ENCODE results near the gene CPHXL. TPM values are rescaled to one million over a fixed set of nuclear protein-coding genes. Genes with fewer than 3 reads are reported as not detected.

The CPHXL gene
- polyA plus RNA-seq, 2 of the 4 experiments (the other 2 are of a cell fraction) = not detected

DNA sequence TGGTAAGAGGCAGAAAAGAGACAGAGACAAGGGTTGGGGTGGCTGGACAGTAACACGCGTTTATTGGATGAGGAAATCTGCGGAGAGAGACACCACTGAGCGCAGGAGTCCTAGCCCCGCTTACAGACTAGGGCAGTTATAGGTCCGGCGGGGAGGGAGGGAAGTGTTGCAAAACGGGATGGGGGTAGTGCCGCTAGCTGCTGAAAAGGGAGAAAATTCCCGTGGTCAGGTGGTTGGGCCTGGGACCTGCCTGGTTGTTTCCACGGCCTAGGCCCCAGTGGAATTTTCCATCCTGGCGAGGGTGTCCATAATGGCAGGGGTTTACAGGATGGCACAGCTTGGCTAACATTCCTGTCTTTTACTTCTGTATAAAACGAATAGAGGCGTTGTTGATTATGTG lies 44.0 kb downstream of the CPHXL start:
- Histone ChIP-seq H3K4me1 (no peaks in the 10 kb centered on the region), H3K4me2 (no peak overlapping the region), H3K4me3 (no peak overlapping the region), H3K9me3 (0 out of 3 replicates have a peak, but pooled peaks cover 5% of the 10 kb centered on the region), H3K27ac (no peak overlapping the region)
- ChIA-PET CTCF (no interaction called here), POLR2A (no interaction called here)
- TF ChIP-seq, protein P1, sequence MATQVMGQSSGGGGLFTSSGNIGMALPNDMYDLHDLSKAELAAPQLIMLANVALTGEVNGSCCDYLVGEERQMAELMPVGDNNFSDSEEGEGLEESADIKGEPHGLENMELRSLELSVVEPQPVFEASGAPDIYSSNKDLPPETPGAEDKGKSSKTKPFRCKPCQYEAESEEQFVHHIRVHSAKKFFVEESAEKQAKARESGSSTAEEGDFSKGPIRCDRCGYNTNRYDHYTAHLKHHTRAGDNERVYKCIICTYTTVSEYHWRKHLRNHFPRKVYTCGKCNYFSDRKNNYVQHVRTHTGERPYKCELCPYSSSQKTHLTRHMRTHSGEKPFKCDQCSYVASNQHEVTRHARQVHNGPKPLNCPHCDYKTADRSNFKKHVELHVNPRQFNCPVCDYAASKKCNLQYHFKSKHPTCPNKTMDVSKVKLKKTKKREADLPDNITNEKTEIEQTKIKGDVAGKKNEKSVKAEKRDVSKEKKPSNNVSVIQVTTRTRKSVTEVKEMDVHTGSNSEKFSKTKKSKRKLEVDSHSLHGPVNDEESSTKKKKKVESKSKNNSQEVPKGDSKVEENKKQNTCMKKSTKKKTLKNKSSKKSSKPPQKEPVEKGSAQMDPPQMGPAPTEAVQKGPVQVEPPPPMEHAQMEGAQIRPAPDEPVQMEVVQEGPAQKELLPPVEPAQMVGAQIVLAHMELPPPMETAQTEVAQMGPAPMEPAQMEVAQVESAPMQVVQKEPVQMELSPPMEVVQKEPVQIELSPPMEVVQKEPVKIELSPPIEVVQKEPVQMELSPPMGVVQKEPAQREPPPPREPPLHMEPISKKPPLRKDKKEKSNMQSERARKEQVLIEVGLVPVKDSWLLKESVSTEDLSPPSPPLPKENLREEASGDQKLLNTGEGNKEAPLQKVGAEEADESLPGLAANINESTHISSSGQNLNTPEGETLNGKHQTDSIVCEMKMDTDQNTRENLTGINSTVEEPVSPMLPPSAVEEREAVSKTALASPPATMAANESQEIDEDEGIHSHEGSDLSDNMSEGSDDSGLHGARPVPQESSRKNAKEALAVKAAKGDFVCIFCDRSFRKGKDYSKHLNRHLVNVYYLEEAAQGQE (IDR thresholded peaks at IDR 0.05) = no peak
- TF ChIP-seq ZC3H11A (IDR thresholded peaks at IDR 0.05) (no peak), RAD21 (conservative IDR thresholded peaks at IDR 0.05 in 1 of 2, IDR thresholded peaks at IDR 0.05 in 1 of 2) (no peak), HDAC2 (IDR thresholded peaks at IDR 0.05) (no peak), POLR2A (IDR thresholded peaks at IDR 0.05; ENCODE audit: low read length) (no peak), EP300 (IDR thresholded peaks at IDR 0.05) (no peak), HOXA7 (CRISPR knock-in tag; IDR thresholded peaks at IDR 0.05) (no peak), EHMT2 (IDR thresholded peaks at IDR 0.05; ENCODE audit: low read depth) (no peak), PHF8 (IDR thresholded peaks at IDR 0.05; ENCODE audit: borderline replicate concordance, low read depth) (no peak), POLR2AphosphoS2 (conservative IDR thresholded peaks at IDR 0.05; ENCODE audit: low read length) (no peak), RCOR1 (IDR thresholded peaks at IDR 0.05; ENCODE audit: low read depth, low read length) (no peak), TFCP2L1 (CRISPR knock-in tag; IDR thresholded peaks at IDR 0.05) (no peak), MAFK (IDR thresholded peaks at IDR 0.05; ENCODE audit: partially characterized antibody) (no peak)
- TF ChIP-seq, protein P2, sequence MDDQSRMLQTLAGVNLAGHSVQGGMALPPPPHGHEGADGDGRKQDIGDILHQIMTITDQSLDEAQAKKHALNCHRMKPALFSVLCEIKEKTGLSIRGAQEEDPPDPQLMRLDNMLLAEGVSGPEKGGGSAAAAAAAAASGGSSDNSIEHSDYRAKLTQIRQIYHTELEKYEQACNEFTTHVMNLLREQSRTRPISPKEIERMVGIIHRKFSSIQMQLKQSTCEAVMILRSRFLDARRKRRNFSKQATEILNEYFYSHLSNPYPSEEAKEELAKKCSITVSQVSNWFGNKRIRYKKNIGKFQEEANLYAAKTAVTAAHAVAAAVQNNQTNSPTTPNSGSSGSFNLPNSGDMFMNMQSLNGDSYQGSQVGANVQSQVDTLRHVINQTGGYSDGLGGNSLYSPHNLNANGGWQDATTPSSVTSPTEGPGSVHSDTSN (IDR thresholded peaks at IDR 0.05) = no peak
- TF ChIP-seq, protein P3, sequence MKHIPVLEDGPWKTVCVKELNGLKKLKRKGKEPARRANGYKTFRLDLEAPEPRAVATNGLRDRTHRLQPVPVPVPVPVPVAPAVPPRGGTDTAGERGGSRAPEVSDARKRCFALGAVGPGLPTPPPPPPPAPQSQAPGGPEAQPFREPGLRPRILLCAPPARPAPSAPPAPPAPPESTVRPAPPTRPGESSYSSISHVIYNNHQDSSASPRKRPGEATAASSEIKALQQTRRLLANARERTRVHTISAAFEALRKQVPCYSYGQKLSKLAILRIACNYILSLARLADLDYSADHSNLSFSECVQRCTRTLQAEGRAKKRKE (CRISPR knock-in tag; IDR thresholded peaks at IDR 0.05; ENCODE audit: low read depth) = no peak
- 69% methylated on average over 14 of the region's 14 CpGs for WGBS (ENCODE audit: missing lambda C conversion rate)
- DNase-seq (ENCODE audit: low read depth in 1 of 2, low spot score in 1 of 2) (no peak), FAIRE-seq (no peak), ATAC-seq (no peak)

DNA sequence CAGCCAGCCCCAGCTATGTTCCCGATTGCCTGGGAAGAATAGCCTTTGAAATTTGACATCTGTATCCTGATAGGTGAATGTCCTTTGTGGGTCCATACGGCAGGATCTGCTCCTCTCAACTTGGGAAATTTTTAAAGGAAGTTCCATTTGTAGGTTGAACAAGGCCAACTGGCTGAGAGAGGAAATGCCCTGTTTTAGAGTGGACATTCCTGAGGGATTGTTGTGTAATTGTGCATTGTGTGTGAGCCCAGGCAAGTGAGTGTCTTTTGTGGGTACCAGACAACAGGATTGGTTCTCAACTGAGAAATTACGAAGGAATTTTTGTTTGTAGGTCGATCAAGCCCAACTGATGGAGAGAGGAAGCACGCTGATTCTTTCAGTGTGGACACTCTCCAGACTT lies 46.9 kb downstream of the CPHXL start:
- ATAC-seq = no peak
- POLR2A ChIA-PET = no interaction called here
- 64% methylated on average over 5 of the region's 5 CpGs for WGBS (ENCODE audit: missing lambda C conversion rate)
- DNase-seq (ENCODE audit: low read depth in 1 of 2, low spot score in 1 of 2) = no peak
- Histone ChIP-seq H3K4me1 (no peaks in the 10 kb centered on the region), H3K4me2 (no peak overlapping the region), H3K27ac (no peak overlapping the region), H3K4me3 (no peak overlapping the region), H3K9me3 (no peaks in the 10 kb centered on the region)
- FAIRE-seq = no peak
- TF ChIP-seq JUNB (IDR thresholded peaks at IDR 0.05) (no peak), GATA3 (IDR thresholded peaks at IDR 0.05; ENCODE audit: borderline replicate concordance) (no peak)
- CTCF ChIA-PET = no interaction called here

DNA sequence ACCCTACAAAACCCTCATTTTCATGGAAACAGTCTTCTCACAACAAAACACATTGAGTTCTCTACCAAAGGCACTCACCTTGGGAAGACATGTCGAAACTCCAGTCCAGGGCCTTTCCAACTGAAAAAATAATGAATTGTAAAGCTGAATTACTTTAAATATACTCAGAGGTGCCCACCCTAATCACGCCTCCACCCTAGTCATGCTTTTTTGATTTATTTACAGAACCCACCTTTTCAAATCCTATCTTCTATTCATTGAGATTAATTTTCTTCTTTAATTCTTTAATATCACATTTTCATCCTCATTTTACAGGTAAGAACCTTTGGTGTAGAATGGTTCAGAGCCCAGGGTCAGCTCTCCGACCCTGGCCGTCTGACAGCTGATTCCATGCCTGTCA lies 49.4 kb downstream of the CPHXL start, which contains the start of gene CPHXL2:
CPHXL2 (minus strand) TSS at position 101 of the 400 bp plus-strand sequence; CDS start at position 91, 10 bp downstream.
- DNase-seq (ENCODE audit: low read depth in 1 of 2, low spot score in 1 of 2) (no peak), ATAC-seq (no peak), FAIRE-seq (no peak)
- Histone ChIP-seq H3K4me2 (no peak within 1 kb of the TSS), H3K4me3 (no peak within 1 kb of the TSS), H3K27ac (no peak within 1 kb of the TSS), H3K9me3 (no peaks in the 10 kb centered on the region), H3K4me1 (no peaks in the 10 kb centered on the region)
- ChIA-PET POLR2A (no interaction called here), CTCF (interaction anchor here (0.6 to 1.0 kb wide), 2 partner anchors 19 to 40 kb away, joined by 3 to 4 read pairs; no protein-coding TSS in a partner anchor)
- TF ChIP-seq, protein P4, sequence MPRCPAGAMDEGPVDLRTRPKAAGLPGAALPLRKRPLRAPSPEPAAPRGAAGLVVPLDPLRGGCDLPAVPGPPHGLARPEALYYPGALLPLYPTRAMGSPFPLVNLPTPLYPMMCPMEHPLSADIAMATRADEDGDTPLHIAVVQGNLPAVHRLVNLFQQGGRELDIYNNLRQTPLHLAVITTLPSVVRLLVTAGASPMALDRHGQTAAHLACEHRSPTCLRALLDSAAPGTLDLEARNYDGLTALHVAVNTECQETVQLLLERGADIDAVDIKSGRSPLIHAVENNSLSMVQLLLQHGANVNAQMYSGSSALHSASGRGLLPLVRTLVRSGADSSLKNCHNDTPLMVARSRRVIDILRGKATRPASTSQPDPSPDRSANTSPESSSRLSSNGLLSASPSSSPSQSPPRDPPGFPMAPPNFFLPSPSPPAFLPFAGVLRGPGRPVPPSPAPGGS (IDR thresholded peaks at IDR 0.05) = no peak
- TF ChIP-seq POLR2AphosphoS2 (conservative IDR thresholded peaks at IDR 0.05; ENCODE audit: low read length) = no peak
- no peak for TF ChIP-seq FOXS1 (CRISPR knock-in tag; IDR thresholded peaks at IDR 0.05)
- TF ChIP-seq ZC3H11A (IDR thresholded peaks at IDR 0.05) = no peak
- 52% methylated on average over 4 of the region's 4 CpGs for WGBS (ENCODE audit: missing lambda C conversion rate)

Measured in A549 (cell line).